Effector memory CD4-positive, alpha-beta T cell (primary cell): ENCODE data around the gene SEMA3D.

Experiments
- DNase-seq, 3 donors: peaks; one replicate each; pipeline ENCODE4 v3.0.0-alpha.2; 2020
- H3K27ac ChIP-seq: 2 replicates; pipeline ENCODE4 v1.7.0; 2013; ENCODE audit warnings: mild to moderate bottlenecking, low read length, moderate library complexity; ENCODE audit not compliant: insufficient read depth, poor library complexity, severe bottlenecking
- H3K27me3 ChIP-seq: replicated peaks from 2 replicates; pipeline ENCODE4 v1.7.0; 2013; ENCODE audit warnings: mild to moderate bottlenecking, low read length; ENCODE audit not compliant: insufficient read depth, control insufficient read depth, poor library complexity, severe bottlenecking
- H3K36me3 ChIP-seq: 2 replicates; pipeline ENCODE4 v1.7.0; 2013; ENCODE audit warnings: mild to moderate bottlenecking, low read length, moderate library complexity; ENCODE audit not compliant: control insufficient read depth, insufficient read depth
- H3K4me1 ChIP-seq: 2 replicates; pipeline ENCODE4 v1.7.0; 2013; ENCODE audit warnings: low read length, mild to moderate bottlenecking; ENCODE audit not compliant: control insufficient read depth, insufficient read depth, poor library complexity, severe bottlenecking
- H3K4me3 ChIP-seq: 2 replicates; pipeline ENCODE4 v1.7.0; 2013; ENCODE audit warnings: low read length, low read depth, mild to moderate bottlenecking; ENCODE audit not compliant: insufficient read depth, poor library complexity, severe bottlenecking
- H3K9me3 ChIP-seq: 2 replicates; pipeline ENCODE4 v1.7.0; 2013; ENCODE audit warnings: mild to moderate bottlenecking, low read length, moderate library complexity; ENCODE audit not compliant: control insufficient read depth

The SEMA3D gene

GRCh38 chr7:84949067-84949466, 237.8 kb downstream of the SEMA3D start:
- H3K36me3 ChIP-seq: no peaks in the 10 kb centered on the region
- H3K4me3 ChIP-seq: no peak overlapping the region
- no peak for DNase-seq
- H3K27ac ChIP-seq: no peak overlapping the region
- H3K4me1 ChIP-seq: no peaks in the 10 kb centered on the region
- H3K27me3 ChIP-seq: no peaks in the 10 kb centered on the region
- no peaks in the 10 kb centered on the region for H3K9me3 ChIP-seq

- Histone ChIP-seq H3K9me3 (no peaks in the 10 kb centered on the region), H3K4me3 (no peak overlapping the region), H3K27ac (no peak overlapping the region), H3K4me1 (no peaks in the 10 kb centered on the region), H3K36me3 (no peaks in the 10 kb centered on the region), H3K27me3 (no peaks in the 10 kb centered on the region)
- no peak for DNase-seq
Observed at GRCh38 chr7:84948634-84949033, 238.2 kb downstream of the SEMA3D start.

- Histone ChIP-seq H3K27ac (no peak overlapping the region), H3K27me3 (no peaks in the 10 kb centered on the region), H3K36me3 (no peaks in the 10 kb centered on the region), H3K4me3 (no peak overlapping the region), H3K4me1 (no peaks in the 10 kb centered on the region), H3K9me3 (no peaks in the 10 kb centered on the region)
- DNase-seq: no peak
Observed at GRCh38 chr7:84946549-84946948, 240.3 kb downstream of the SEMA3D start.
